ENCODE data around the gene ANKRD30BL. TPM values are rescaled to one million over a fixed set of nuclear protein-coding genes. Genes with fewer than 3 reads are reported as not detected.
A peak's percentile ranks its signal among the peaks of the same experiment; 100 is the strongest.
"Not testable (repeated sequence)": the region's sequence is repeated elsewhere in the genome, so short reads cannot be mapped to it uniquely, and the experiment has no call there.

ANKRD30BL gene
- total RNA-seq (2014; rRNA removed; shearing (Covaris generic); ENCODE audit: low replicate concordance), result not detected in 2 replicates

DNA sequence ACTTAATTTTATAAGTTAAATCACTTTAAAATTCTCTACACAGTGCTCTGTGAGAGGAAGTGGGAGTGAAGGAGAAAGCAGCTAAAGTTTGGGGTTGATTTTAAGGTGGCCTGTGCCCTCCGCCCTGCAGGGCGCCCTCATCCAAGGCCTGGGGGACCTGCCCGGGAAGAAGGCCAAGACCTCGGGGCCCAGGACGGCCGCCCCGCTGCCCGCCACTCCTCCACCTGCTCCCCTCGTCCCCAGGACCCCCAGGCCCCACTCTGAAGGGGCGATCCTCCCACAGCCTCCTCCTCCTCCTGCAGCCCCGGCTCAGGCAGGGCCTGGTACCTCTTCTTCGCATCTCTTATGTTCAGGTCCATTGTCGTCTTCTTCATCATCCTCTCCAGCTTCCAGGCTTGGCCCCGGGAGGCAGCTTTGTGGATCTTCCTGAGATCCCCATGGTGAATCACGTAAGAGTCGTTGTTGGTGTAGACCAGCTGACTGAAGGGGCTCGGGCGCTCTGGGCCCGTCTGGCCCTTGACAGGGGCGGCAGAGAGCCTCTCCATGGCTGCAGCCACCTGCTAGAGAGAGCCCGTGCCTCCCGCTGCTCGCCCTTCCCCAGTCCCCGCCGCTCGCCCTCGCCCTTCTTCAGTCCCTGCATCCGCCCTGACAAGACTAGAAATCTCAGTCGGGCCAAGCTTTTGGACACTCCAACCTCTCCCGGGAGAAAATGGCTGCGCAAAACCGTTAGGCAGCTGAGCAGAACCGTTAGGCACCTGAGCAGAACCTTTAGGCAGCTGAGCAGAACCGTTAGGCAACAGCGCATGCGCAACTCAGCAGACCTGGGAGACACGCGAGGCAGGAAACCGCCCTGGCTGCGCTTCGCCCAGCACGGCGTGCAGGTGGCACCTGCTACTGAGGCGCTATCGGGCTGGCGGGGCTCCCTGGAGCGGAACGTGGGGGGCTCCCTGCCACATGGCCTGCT is at the start of gene ANKRD30BL:
ANKRD30BL (minus strand) TSS at position 792 of the 964 bp plus-strand sequence; CDS start at position 545, 247 bp downstream.
- DNase-seq (ENCODE audit: low read depth); in situ Hi-C loops (cut with HindIII; ENCODE audit: low pct_unique_long_range_greater_than_20kb, low sequenced_read_pairs): not testable (repeated sequence)

DNA sequence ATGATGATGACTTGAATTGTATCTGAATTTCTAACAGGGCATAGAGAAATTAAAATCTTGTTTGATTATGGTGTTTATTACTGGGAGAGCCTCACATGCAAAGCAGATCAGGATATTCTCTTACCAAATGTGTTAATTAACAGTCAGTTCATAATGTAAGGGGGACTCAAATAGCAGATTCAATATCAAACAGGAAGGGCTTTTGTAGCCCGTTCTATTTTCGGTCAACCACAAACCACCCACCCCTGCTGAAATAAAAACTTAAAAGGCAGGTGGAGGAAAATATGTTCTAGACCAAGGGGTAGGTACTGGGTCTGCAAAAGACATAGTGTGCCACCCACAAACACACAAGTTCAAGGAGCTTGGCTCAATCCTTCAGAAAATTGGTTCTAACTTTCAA is 41.1 kb upstream of the ANKRD30BL start:
- DNase-seq (ENCODE audit: low read depth); in situ Hi-C loops (cut with HindIII; ENCODE audit: low pct_unique_long_range_greater_than_20kb, low sequenced_read_pairs): not testable (repeated sequence)

DNA sequence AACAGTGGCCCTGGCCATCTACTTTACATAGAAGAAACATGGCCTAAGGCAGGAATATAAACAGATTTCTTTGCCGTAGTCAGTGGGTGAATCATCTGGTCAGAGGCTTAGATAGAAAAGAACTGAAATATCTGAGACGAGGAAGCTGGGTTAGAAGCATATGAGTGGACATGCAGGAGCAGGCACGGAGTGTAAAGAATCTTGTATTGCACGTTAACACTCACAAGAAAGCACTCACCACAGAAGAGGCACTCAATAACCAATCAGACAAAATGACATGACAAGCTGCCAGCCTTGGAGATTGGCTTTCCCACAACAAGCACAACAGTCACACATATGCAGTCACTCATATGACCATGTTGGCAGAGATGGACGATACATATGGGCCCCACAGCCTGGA is 31.1 kb upstream of the ANKRD30BL start:
- in situ Hi-C loops (cut with HindIII; ENCODE audit: low pct_unique_long_range_greater_than_20kb, low sequenced_read_pairs); DNase-seq (ENCODE audit: low read depth): not testable (repeated sequence)

GRCh38 chr2:132167100-132167499 is 5.3 kb upstream of the ANKRD30BL start:
- DNase-seq (ENCODE audit: low read depth); in situ Hi-C loops (cut with HindIII; ENCODE audit: low pct_unique_long_range_greater_than_20kb, low sequenced_read_pairs): not testable (repeated sequence)

DNA sequence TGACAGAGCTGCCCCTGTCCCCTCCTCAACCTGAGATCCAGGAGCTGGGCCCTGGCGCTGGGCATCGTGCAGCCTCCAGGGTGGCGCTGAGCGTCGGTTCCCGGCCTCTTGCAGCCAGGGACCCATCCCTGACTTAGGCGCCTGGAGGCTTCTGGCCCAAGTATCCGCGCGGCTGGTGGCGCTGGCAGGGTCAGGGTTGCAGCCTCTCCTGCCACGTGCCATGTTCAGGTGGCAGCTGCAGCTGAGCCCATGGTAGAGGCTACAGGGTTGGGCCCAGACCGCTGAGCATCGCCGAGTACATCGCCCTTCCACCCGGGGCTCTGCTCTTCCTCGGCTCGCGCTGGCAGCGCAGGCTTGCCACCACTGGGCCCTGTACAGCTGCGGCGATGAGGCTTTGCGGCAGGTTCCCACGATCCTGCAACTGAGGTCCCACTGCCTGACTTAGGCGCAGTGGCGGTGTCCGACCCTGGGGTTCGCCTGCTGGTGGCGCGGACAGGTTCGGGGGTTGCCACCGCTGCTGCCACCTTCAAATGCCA is 441 bp upstream of the ANKRD30BL start:
- DNase-seq (ENCODE audit: low read depth); in situ Hi-C loops (cut with HindIII; ENCODE audit: low pct_unique_long_range_greater_than_20kb, low sequenced_read_pairs): not testable (repeated sequence)

- in situ Hi-C loops (cut with HindIII; ENCODE audit: low pct_unique_long_range_greater_than_20kb, low sequenced_read_pairs), result not testable (repeated sequence)
- peak; percentile 7 for DNase-seq (ENCODE audit: low read depth)
Measured at GRCh38 chr2:132146774-132147173, 15.0 kb downstream of the ANKRD30BL start.

Measured in Caki2 (cell line).